HCT116 (cell line): ENCODE data around the gene GRIA1. TPM values are rescaled to one million over a fixed set of nuclear protein-coding genes. Genes with fewer than 3 reads are reported as not detected.

Source experiments
- ATAC-seq: fragments of 200-7000 bp; cut with Tn5 transposase; 2 replicates; pipeline ENCODE4 v1.9.1; 2020; ENCODE audit warnings: mild to moderate bottlenecking, moderate library complexity
- BruUV-seq: library from RNA; stranded (reverse); fragments of 400-500 nt; replicated peaks from 2 replicates; lab custom pipeline; 2021; lab: Mats Ljungman, UMichigan
- CTCF ChIA-PET: fragments of 300-600 bp; sonication (Branson Sonifier 250); formaldehyde crosslinking; loops from one replicate; lab custom pipeline; 2021; ENCODE audit warnings: antibody characterized with exemption; lab: Charles Lee
- POLR2A ChIA-PET: fragments of 300-600, 350-600 bp; sonication (Branson Sonifier 250); formaldehyde crosslinking; loops from one replicate; lab custom pipeline; 2021; ENCODE audit warnings: antibody characterized with exemption; lab: Charles Lee
- RAD21 ChIA-PET, 2 experiments: fragments of 300-600 bp; sonication (Branson Sonifier 250); formaldehyde crosslinking; loops; one replicate each; lab custom pipeline; 2023; ENCODE audit warnings: low total read pairs in 2 of 2; ENCODE audit not compliant: uncharacterized antibody in 2 of 2, unreplicated experiment in 2 of 2, low non-redundant PET in 1 of 2; lab: Charles Lee
- DNase-seq: peaks from one replicate; pipeline ENCODE4 v3.0.0-alpha.2; 2010; ENCODE audit warnings: low read depth, low spot score
- H2AFZ ChIP-seq: fragments of 200-600 bp; shearing (Covaris generic), sonication (generic); 2 replicates; pipeline ENCODE4 v1.6.1; 2017; ENCODE audit warnings: low read depth, mixed run types, mixed read lengths, antibody characterized with exemption, low read length; ENCODE audit not compliant: poor library complexity, severe bottlenecking
- H3K27ac ChIP-seq: 2 replicates; pipeline ENCODE4 v1.5.1; 2012; ENCODE audit warnings: low read depth, low read length
- H3K27me3 ChIP-seq: fragments of 200-600 bp; sonication (generic); 2 replicates; pipeline ENCODE4 v1.6.1; 2016; ENCODE audit warnings: mixed run types, low read length, mixed read lengths; ENCODE audit not compliant: insufficient read depth
- H3K36me3 ChIP-seq, 2 experiments: fragments of 200-500 bp in 1 of 2; fragments of 200-600 bp in 1 of 2; sonication (Bioruptor generic) in 1 of 2; sonication (generic) in 1 of 2; 2 replicates each; pipeline versions ENCODE4 v1.5.1 to v1.6.1; 2014 to 2016; ENCODE audit warnings: low read length in 2 of 2, inconsistent platforms in 1 of 2, mixed read lengths in 1 of 2, mixed run types in 1 of 2; ENCODE audit not compliant: insufficient read depth in 2 of 2, control insufficient read depth in 1 of 2
- H3K4me1 ChIP-seq, 2 experiments: fragments of 200-600 bp in 1 of 2; sonication (generic) in 1 of 2; 2 replicates each; pipeline versions ENCODE4 v1.5.1 to v1.6.1; 2012 to 2017; ENCODE audit warnings: low read length in 2 of 2, inconsistent platforms in 1 of 2, mild to moderate bottlenecking in 1 of 2, mixed read lengths in 1 of 2, mixed run types in 1 of 2, moderate library complexity in 1 of 2; ENCODE audit not compliant: insufficient read depth in 2 of 2, control insufficient read depth in 1 of 2
- H3K4me2 ChIP-seq: fragments of 200-600 bp; sonication (generic); 2 replicates; pipeline ENCODE4 v1.6.1; 2017; ENCODE audit warnings: mixed run types, low read length, mixed read lengths
- H3K4me3 ChIP-seq, 2 experiments: fragments of 200-600 bp in 1 of 2; sonication (generic) in 1 of 2; replicated peaks in 1 of 2; 2 replicates each; pipeline ENCODE4 v1.5.1; 2011 to 2016; ENCODE audit warnings: low read length in 2 of 2, control low read depth in 1 of 2, low read depth in 1 of 2, mild to moderate bottlenecking in 1 of 2, mixed read lengths in 1 of 2, mixed run types in 1 of 2
- H3K79me2 ChIP-seq: fragments of 200-600 bp; sonication (generic); 2 replicates; pipeline ENCODE4 v1.6.1; 2017; ENCODE audit warnings: mild to moderate bottlenecking, mixed run types, low read length, moderate library complexity, mixed read lengths; ENCODE audit not compliant: insufficient read depth
- H3K9ac ChIP-seq: fragments of 200-600 bp; sonication (generic); 2 replicates; pipeline ENCODE4 v1.6.1; 2016; ENCODE audit warnings: low read length, mixed read lengths
- H3K9me2 ChIP-seq: fragments of 200-600 bp; sonication (generic), shearing (Covaris generic); 2 replicates; pipeline ENCODE4 v1.6.1; 2017; ENCODE audit warnings: mixed run types, mild to moderate bottlenecking, moderate library complexity; ENCODE audit not compliant: insufficient read depth
- H3K9me3 ChIP-seq, 2 experiments: fragments of 200-500 bp in 1 of 2; fragments of 200-600 bp in 1 of 2; sonication (Bioruptor generic) in 1 of 2; sonication (generic) in 1 of 2; 2 replicates each; pipeline ENCODE4 v1.6.1; 2014 to 2017; ENCODE audit warnings: low read length in 2 of 2, mixed read lengths in 2 of 2, inconsistent platforms in 1 of 2, low read depth in 1 of 2, mild to moderate bottlenecking in 1 of 2, mixed run types in 1 of 2, moderate library complexity in 1 of 2; ENCODE audit not compliant: control insufficient read depth in 1 of 2, insufficient read depth in 1 of 2
- H4K20me1 ChIP-seq: fragments of 200-600 bp; sonication (generic), shearing (Covaris generic); 2 replicates; pipeline ENCODE4 v1.6.1; 2017; ENCODE audit warnings: mixed run types, mild to moderate bottlenecking, moderate library complexity; ENCODE audit not compliant: insufficient read depth
- CTCF ChIP-seq, 3 experiments: fragments of 200-600 bp in 1 of 3; sonication (generic) in 1 of 3; IDR thresholded peaks in 2 of 3; conservative IDR thresholded peaks in 1 of 3; 2 replicates each; pipeline ENCODE4 v1.5.1; 2012 to 2017; ENCODE audit warnings: low read depth in 2 of 3, low read length in 2 of 3, antibody characterized with exemption in 1 of 3, borderline replicate concordance in 1 of 3, control low read depth in 1 of 3, mild to moderate bottlenecking in 1 of 3, mixed read lengths in 1 of 3, mixed run types in 1 of 3, moderate library complexity in 1 of 3; ENCODE audit not compliant: insufficient read depth in 1 of 3
- EZH2 ChIP-seq: fragments of 200-600 bp; sonication (generic); IDR thresholded peaks from 2 replicates; pipeline ENCODE4 v1.6.1; 2017; ENCODE audit warnings: antibody characterized with exemption, mixed run types
- JUND ChIP-seq: IDR thresholded peaks from 2 replicates; pipeline ENCODE4 v1.6.1; 2012
- POLR2A ChIP-seq: IDR thresholded peaks from 2 replicates; pipeline ENCODE4 v1.7.0; 2011; ENCODE audit warnings: borderline replicate concordance; ENCODE audit not compliant: insufficient read depth, insufficient read length; ENCODE audit errors: extremely low read depth
- RAD21 ChIP-seq: IDR thresholded peaks from 2 replicates; pipeline ENCODE4 v1.6.1; 2012; ENCODE audit warnings: low read depth, mild to moderate bottlenecking
- REST ChIP-seq: IDR thresholded peaks from 2 replicates; pipeline ENCODE4 v1.6.1; 2012; ENCODE audit warnings: low read depth
- SIN3A ChIP-seq: IDR thresholded peaks from 2 replicates; pipeline ENCODE4 v1.6.1; 2012; ENCODE audit warnings: low read depth
- YY1 ChIP-seq: IDR thresholded peaks from 2 replicates; pipeline ENCODE4 v1.6.1; 2011; ENCODE audit warnings: low read length, low read depth, moderate library complexity, mild to moderate bottlenecking; ENCODE audit not compliant: insufficient replicate concordance; ENCODE audit errors: extremely low read depth
- ZFX ChIP-seq: fragments of 450-650 bp; IDR thresholded peaks from 2 replicates; pipeline ENCODE4 v1.6.1; 2017
- ZNF274 ChIP-seq: fragments of 200-500 bp; sonication (Bioruptor generic); IDR thresholded peaks from 2 replicates; pipeline ENCODE4 v1.6.1; 2014; ENCODE audit warnings: mild to moderate bottlenecking, low read depth, low read length, inconsistent platforms
- intact Hi-C: fragments of 100-400 bp; cut with micrococcal nuclease; formaldehyde crosslinking; loops from 2 replicates; pipeline ENCODE4 v1.10.0; 2022
- total RNA-seq: library from RNA; stranded (reverse); gene quantifications from one replicate; pipeline ENCODE4 v1.2.1, GENCODE V29; 2021; ENCODE audit not compliant: unreplicated experiment

Gene GRIA1
- total RNA-seq, 1 experiment from 2014 or later: not detected

DNA sequence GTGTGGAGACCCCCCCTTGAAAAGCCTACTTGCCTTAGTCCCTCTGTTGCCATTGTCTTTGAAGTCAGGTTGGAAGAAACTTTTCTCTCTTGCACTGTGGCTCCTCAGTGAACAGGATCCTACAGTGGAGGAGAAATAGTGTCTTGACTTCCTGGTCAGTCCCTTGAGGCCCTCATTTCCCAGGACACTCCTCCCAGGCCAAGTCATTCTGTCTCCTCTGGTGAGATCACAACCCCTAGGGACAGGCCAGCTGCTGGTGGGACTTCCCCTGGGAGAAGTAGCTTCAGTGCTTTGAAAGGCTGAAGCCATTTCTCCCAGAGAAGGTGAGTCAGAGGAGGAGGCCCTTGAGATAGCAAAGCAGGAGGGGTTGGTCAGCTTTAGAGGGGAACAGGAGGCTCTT, 10.1 kb upstream of the GRIA1 start:
- Histone ChIP-seq H3K9me3 (no peaks in the 10 kb centered on the region), H3K27ac (no peak overlapping the region), H3K27me3 (peaks cover 3% of the 10 kb centered on the region; the same call in 1 of the 2 replicates), H3K9ac (no peak overlapping the region), H2AFZ (no peak overlapping the region), H3K36me3 (no peaks in the 10 kb centered on the region), H3K79me2 (no peaks in the 10 kb centered on the region), H3K4me3 (no peak overlapping the region), H4K20me1 (no peaks in the 10 kb centered on the region), H3K4me1 (peaks cover 0 to 10% of the 10 kb centered on the region in 2 experiments; a peak in 2 of 4 replicates), H3K4me2 (no peak overlapping the region), H3K9me2 (no peaks in the 10 kb centered on the region)
- intact Hi-C loops: no loop called here
- TF ChIP-seq SIN3A (no peak), YY1 (no peak), RAD21 (no peak), ZNF274 (no peak), POLR2A (no peak), REST (no peak), EZH2 (no peak), JUND (no peak), ZFX (no peak), CTCF (IDR thresholded peaks at IDR 0.05 in 2 of 3, conservative IDR thresholded peaks at IDR 0.05 in 1 of 3; ENCODE audit: borderline replicate concordance in 1 of 3, insufficient read depth in 1 of 3, low read depth in 2 of 3, low read length in 2 of 3) (no peak)
- ChIA-PET CTCF (no interaction called here), POLR2A (no interaction called here), RAD21 (no interaction called here)
- ATAC-seq (no peak), DNase-seq (no peak)
- BruUV-seq: no TSS peak
